ENCODE results near the gene PICALM.

The PICALM gene

GRCh38 chr11:86061483-86062205 lies 7.2 kb downstream of the PICALM start:
- DNase-seq (ENCODE audit: low read depth) = no peak
- H3K4me3 ChIP-seq (ENCODE audit: low read depth, low read length) = no peak overlapping the region
- TF ChIP-seq, protein P1, sequence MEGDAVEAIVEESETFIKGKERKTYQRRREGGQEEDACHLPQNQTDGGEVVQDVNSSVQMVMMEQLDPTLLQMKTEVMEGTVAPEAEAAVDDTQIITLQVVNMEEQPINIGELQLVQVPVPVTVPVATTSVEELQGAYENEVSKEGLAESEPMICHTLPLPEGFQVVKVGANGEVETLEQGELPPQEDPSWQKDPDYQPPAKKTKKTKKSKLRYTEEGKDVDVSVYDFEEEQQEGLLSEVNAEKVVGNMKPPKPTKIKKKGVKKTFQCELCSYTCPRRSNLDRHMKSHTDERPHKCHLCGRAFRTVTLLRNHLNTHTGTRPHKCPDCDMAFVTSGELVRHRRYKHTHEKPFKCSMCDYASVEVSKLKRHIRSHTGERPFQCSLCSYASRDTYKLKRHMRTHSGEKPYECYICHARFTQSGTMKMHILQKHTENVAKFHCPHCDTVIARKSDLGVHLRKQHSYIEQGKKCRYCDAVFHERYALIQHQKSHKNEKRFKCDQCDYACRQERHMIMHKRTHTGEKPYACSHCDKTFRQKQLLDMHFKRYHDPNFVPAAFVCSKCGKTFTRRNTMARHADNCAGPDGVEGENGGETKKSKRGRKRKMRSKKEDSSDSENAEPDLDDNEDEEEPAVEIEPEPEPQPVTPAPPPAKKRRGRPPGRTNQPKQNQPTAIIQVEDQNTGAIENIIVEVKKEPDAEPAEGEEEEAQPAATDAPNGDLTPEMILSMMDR (IDR thresholded peaks at IDR 0.05; ENCODE audit: low read depth, low read length, missing control alignments) = no peak

DNA sequence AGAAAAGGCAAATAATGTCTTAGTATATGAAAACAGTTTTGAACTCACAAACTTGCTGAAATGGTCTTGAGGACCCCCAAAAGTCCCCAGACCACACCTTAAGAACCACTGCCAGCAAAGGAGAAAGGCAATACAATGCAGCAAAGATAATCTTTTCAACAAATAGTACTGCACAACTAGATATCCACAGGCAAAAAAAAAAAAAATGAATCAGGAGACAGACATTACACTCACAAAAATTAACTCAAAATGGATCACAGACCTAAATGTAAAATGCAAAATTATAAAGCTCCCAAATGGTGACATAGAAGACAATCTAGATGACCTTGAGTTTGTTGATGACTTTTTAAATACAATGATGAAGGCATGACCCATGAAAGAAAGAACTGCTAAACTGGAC lies 8.3 kb downstream of the PICALM start:
- no peak for DNase-seq (ENCODE audit: low read depth)
- TF ChIP-seq, protein P1 (IDR thresholded peaks at IDR 0.05; ENCODE audit: low read depth, low read length, missing control alignments) = no peak
- H3K4me3 ChIP-seq (ENCODE audit: low read depth, low read length) = no peak overlapping the region

DNA sequence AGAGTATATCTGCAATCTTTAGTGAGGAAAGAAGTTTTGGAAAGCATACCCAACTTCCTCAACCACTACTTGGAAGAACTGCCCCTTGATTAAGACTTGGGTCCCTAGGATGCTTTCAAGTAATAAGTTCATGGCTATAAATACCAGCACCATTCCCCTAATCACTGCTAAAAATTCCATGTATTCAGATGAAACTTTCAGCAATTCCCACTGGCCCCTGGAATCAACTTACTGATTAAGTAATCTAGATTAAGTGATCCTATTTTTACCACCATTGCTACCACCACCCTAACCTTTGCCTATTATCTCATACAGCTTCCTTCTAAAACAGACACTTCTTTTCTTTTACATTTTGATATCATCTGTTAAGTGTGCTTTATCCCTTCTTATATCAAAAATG lies 10.5 kb downstream of the PICALM start:
- no peak overlapping the region for H3K4me3 ChIP-seq (ENCODE audit: low read depth, low read length)
- DNase-seq (ENCODE audit: low read depth) = no peak
- TF ChIP-seq, protein P1 (IDR thresholded peaks at IDR 0.05; ENCODE audit: low read depth, low read length, missing control alignments) = no peak

GRCh38 chr11:86056351-86056854 lies 12.5 kb downstream of the PICALM start:
- H3K4me3 ChIP-seq (ENCODE audit: low read depth, low read length) = no peak overlapping the region
- DNase-seq (ENCODE audit: low read depth) = no peak
- TF ChIP-seq, protein P1 (IDR thresholded peaks at IDR 0.05; ENCODE audit: low read depth, low read length, missing control alignments) = no peak

GRCh38 chr11:86052693-86053641 lies 15.9 kb downstream of the PICALM start:
- TF ChIP-seq, protein P1 (IDR thresholded peaks at IDR 0.05; ENCODE audit: low read depth, low read length, missing control alignments) = no peak
- DNase-seq (ENCODE audit: low read depth) = no peak
- no peak overlapping the region for H3K4me3 ChIP-seq (ENCODE audit: low read depth, low read length)

- TF ChIP-seq, protein P1 (IDR thresholded peaks at IDR 0.05; ENCODE audit: low read depth, low read length, missing control alignments) = no peak
- H3K4me3 ChIP-seq (ENCODE audit: low read depth, low read length) = no peak overlapping the region
- DNase-seq (ENCODE audit: low read depth) = no peak
These were observed 18.6 kb downstream of the PICALM start for GRCh38 chr11:86050196-86050709.

Data from GM12864 (cell line).